Measurements from ENCODE around the gene FSTL4. TPM values are rescaled to one million over a fixed set of nuclear protein-coding genes. Genes with fewer than 3 reads are reported as not detected.

Gene FSTL4
- total and polyA plus RNA-seq, 2 donors (not counting 1 experiment from before 2014, with no cell fraction given), result 0.31 to 6.7 TPM

DNA sequence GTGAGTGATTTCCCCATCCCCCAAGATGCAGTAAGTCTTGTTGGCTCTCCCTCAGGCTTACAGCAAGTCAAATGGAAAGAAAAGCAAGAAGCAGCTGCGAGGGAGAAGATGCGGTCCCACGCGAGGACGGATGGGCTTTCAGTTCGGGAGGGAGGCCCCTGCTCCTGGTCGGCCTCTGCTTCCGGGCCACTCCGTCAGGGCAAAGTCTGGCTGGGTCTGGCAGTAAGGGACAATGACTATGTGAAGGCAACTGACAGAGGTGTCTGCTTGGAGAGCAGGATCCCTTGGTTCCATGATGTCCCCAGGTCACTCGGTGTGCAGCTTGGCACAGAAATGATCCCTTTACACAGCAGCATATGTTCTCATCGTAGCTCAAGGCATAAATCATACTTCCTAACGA, 413.8 kb downstream of the FSTL4 start:
- POLR2A ChIA-PET, result no interaction called here
- no peak overlapping the region for H3K9ac ChIP-seq (ENCODE audit: low read length)
- H3K4me3 ChIP-seq (ENCODE audit: control extremely low read depth in 1 of 5, extremely low read depth in 1 of 5, insufficient read depth in 1 of 5, low read depth in 2 of 5, low read length in 4 of 5), result no peak overlapping the region
- H3K27me3 ChIP-seq (replicated peaks in 1 of 4; ENCODE audit: control extremely low read depth in 1 of 4, control insufficient read depth in 3 of 4, insufficient read depth in 4 of 4, low read length in 3 of 4), result peaks cover 0 to 4% (median 0%) of the 10 kb centered on the region in 4 experiments
- peaks cover 30% of the 10 kb centered on the region for H3K27me3 Mint-ChIP-seq
- no peaks in the 10 kb centered on the region for H3K36me3 ChIP-seq (replicated peaks in 1 of 2; ENCODE audit: control extremely low read depth in 1 of 2, control insufficient read depth in 1 of 2, extremely low read depth in 1 of 2, insufficient read depth in 2 of 2, low read length in 1 of 2)
- no peak overlapping the region for H3K27ac ChIP-seq (ENCODE audit: low read length in 2 of 2)
- H2AFZ ChIP-seq (ENCODE audit: insufficient read depth, low read depth, low read length, poor library complexity, severe bottlenecking), result no peak overlapping the region
- H3K4me1 Mint-ChIP-seq, result no peaks in the 10 kb centered on the region
- H3K9me3 ChIP-seq (ENCODE audit: control extremely low read depth in 1 of 3, control insufficient read depth in 2 of 3, insufficient read depth in 1 of 3, low read length in 2 of 3), result peaks cover 0 to 7% (median 2%) of the 10 kb centered on the region in 3 donors
- H3K27ac Mint-ChIP-seq, result no peak overlapping the region
- H3K4me1 ChIP-seq (ENCODE audit: control insufficient read depth in 2 of 2, insufficient read depth in 2 of 2, low read length in 2 of 2), result no peaks in the 10 kb centered on the region
- WGBS (ENCODE audit: insufficient coverage), result 90% methylated on average over 12 of the region's 12 CpGs
- DNase-seq (no peak), ATAC-seq (ENCODE audit: low read depth) (no peak)
- no peaks in the 10 kb centered on the region for H3K9me3 Mint-ChIP-seq (ENCODE audit: insufficient read depth)
- no peak overlapping the region for H3K4me3 Mint-ChIP-seq
- intact Hi-C loops (cut with micrococcal nuclease), result no loop called here
- H3K4me2 ChIP-seq (replicated peaks; ENCODE audit: low read depth, low read length, poor library complexity, severe bottlenecking), result no peak overlapping the region
- CTCF ChIA-PET, result no interaction called here
- no peaks in the 10 kb centered on the region for H4K20me1 ChIP-seq (ENCODE audit: control insufficient read depth, insufficient read depth, low read length, poor library complexity, severe bottlenecking)
- no peaks in the 10 kb centered on the region for H3K79me2 ChIP-seq (ENCODE audit: control insufficient read depth, insufficient read depth, low read length)
- TF ChIP-seq EZH2 (IDR thresholded peaks at IDR 0.05; ENCODE audit: borderline replicate concordance, insufficient read depth, low read depth, low read length, poor library complexity, severe bottlenecking), result no peak
- TF ChIP-seq, protein P1, sequence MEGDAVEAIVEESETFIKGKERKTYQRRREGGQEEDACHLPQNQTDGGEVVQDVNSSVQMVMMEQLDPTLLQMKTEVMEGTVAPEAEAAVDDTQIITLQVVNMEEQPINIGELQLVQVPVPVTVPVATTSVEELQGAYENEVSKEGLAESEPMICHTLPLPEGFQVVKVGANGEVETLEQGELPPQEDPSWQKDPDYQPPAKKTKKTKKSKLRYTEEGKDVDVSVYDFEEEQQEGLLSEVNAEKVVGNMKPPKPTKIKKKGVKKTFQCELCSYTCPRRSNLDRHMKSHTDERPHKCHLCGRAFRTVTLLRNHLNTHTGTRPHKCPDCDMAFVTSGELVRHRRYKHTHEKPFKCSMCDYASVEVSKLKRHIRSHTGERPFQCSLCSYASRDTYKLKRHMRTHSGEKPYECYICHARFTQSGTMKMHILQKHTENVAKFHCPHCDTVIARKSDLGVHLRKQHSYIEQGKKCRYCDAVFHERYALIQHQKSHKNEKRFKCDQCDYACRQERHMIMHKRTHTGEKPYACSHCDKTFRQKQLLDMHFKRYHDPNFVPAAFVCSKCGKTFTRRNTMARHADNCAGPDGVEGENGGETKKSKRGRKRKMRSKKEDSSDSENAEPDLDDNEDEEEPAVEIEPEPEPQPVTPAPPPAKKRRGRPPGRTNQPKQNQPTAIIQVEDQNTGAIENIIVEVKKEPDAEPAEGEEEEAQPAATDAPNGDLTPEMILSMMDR (IDR thresholded peaks at IDR 0.05), result no peak

- Histone ChIP-seq H3K36me3 (replicated peaks in 1 of 2; ENCODE audit: control extremely low read depth in 1 of 2, control insufficient read depth in 1 of 2, extremely low read depth in 1 of 2, insufficient read depth in 2 of 2, low read length in 1 of 2) (no peaks in the 10 kb centered on the region), H3K4me1 (ENCODE audit: control insufficient read depth in 2 of 2, insufficient read depth in 2 of 2, low read length in 2 of 2) (no peaks in the 10 kb centered on the region), H3K4me2 (replicated peaks; ENCODE audit: low read depth, low read length, poor library complexity, severe bottlenecking) (no peak overlapping the region), H3K9ac (ENCODE audit: low read length) (no peak overlapping the region), H3K79me2 (ENCODE audit: control insufficient read depth, insufficient read depth, low read length) (no peaks in the 10 kb centered on the region), H3K4me3 (ENCODE audit: control extremely low read depth in 1 of 5, extremely low read depth in 1 of 5, insufficient read depth in 1 of 5, low read depth in 2 of 5, low read length in 4 of 5) (no peak overlapping the region), H4K20me1 (ENCODE audit: control insufficient read depth, insufficient read depth, low read length, poor library complexity, severe bottlenecking) (no peaks in the 10 kb centered on the region), H2AFZ (ENCODE audit: insufficient read depth, low read depth, low read length, poor library complexity, severe bottlenecking) (no peak overlapping the region), H3K27ac (ENCODE audit: low read length in 2 of 2) (no peak overlapping the region), H3K9me3 (ENCODE audit: control extremely low read depth in 1 of 3, control insufficient read depth in 2 of 3, insufficient read depth in 1 of 3, low read length in 2 of 3) (no peaks in the 10 kb centered on the region), H3K27me3 (replicated peaks in 1 of 4; ENCODE audit: control extremely low read depth in 1 of 4, control insufficient read depth in 3 of 4, insufficient read depth in 4 of 4, low read length in 3 of 4) (peaks cover 0 to 4% (median 0%) of the 10 kb centered on the region in 4 experiments)
- POLR2A ChIA-PET, result no interaction called here
- ATAC-seq (ENCODE audit: low read depth) (no peak), DNase-seq (no peak)
- TF ChIP-seq, protein P1 (IDR thresholded peaks at IDR 0.05), result no peak
- TF ChIP-seq EZH2 (IDR thresholded peaks at IDR 0.05; ENCODE audit: borderline replicate concordance, insufficient read depth, low read depth, low read length, poor library complexity, severe bottlenecking), result no peak
- Mint-ChIP-seq H3K27ac (no peak overlapping the region), H3K9me3 (ENCODE audit: insufficient read depth) (no peaks in the 10 kb centered on the region), H3K27me3 (peaks cover 32% of the 10 kb centered on the region), H3K4me1 (no peaks in the 10 kb centered on the region), H3K4me3 (no peak overlapping the region)
- intact Hi-C loops (cut with micrococcal nuclease), result no loop called here
- WGBS (ENCODE audit: insufficient coverage), result 82% methylated on average over 3 of the region's 4 CpGs
- CTCF ChIA-PET, result no interaction called here
Observed at GRCh38 chr5:133196441-133197085, 415.8 kb downstream of the FSTL4 start.

Data from B cell (primary cell).